NOMO-1 treated with dmso at 0.1 percent for 144 hours (cell line): Measurements from ENCODE around the gene AFF1.
"Not testable (repeated sequence)": the region's sequence is repeated elsewhere in the genome, so short reads cannot be mapped to it uniquely, and the experiment has no call there.

Source experiments
- DNase-seq: peaks from one replicate; lab custom pipeline; 2025; ENCODE audit not compliant: unreplicated experiment; lab: John Stamatoyannopoulos, UW

The AFF1 gene

DNA sequence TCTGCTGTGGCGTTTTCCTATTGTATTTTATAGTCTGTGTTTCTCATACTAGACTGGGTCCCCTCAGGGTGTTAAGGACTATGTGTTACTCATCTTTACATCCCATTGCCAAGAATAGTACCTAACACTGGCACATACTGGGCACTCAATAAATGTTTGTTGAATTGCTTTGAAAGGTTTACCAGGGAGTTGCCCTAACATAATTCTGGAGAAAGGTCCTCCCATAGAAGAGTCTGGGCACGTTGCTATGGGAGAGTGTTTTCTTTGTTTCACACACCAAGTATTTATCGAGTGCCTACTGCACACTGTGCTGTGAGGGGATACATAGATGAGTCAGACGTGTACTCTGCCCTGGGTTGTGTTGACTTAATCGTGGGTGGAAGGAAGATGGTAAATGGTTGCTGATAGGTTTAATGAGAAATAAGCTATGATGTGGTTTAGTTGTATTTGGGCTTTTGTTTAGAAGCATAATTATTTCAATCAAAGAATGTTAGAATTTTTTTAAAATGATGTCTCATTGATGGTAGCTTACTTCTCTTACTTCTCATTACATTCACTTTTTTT, 42.9 kb downstream of the AFF1 start:
- DNase-seq = no peak

- DNase-seq = no peak
Measured at GRCh38 chr4:86978709-86979108, 43.9 kb downstream of the AFF1 start.

- DNase-seq = no peak
Measured at GRCh38 chr4:86980230-86980629, 45.4 kb downstream of the AFF1 start.

GRCh38 chr4:86981789-86982188, 47.0 kb downstream of the AFF1 start:
- peak; percentile 47 for DNase-seq

- not testable (repeated sequence) for DNase-seq
Measured at GRCh38 chr4:86985852-86986251, 51.0 kb downstream of the AFF1 start.

DNA sequence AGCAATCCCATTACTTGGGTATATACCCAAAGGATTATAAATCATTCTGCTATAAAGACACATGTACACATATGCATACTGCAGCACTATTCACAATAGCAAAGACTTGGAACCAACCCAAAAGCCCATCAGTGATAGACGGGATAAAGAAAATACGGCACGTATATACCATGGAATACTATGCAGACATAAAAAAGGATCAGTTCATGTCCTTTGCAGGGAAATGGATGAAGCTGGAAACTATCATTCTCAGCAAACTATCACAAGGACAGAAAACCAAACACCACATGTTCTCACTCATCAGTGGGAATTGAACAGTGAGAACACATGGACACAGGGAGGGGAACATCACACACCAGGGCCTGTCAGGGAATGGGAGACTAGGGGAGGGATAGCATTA, 54.8 kb downstream of the AFF1 start:
- not testable (repeated sequence) for DNase-seq

DNA sequence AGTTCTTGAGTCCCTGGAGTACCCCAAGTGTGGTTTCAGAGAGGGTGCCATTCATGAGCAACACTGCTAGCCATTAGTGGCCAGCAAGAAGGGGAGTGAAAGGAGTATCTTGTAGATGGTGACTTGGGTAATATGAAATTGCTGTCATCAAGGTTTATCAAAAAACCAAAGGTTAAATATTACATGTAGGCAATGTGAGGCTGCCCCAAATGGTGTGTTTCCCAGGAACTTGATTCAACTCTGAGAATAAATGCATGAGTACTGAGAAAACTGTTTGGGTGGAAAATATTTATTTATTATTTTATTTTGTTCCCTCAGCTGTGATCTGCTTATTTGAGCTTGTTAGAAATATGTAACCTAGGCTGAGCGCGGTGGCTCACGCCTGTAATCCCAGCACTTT, 55.7 kb downstream of the AFF1 start:
- no peak for DNase-seq

DNA sequence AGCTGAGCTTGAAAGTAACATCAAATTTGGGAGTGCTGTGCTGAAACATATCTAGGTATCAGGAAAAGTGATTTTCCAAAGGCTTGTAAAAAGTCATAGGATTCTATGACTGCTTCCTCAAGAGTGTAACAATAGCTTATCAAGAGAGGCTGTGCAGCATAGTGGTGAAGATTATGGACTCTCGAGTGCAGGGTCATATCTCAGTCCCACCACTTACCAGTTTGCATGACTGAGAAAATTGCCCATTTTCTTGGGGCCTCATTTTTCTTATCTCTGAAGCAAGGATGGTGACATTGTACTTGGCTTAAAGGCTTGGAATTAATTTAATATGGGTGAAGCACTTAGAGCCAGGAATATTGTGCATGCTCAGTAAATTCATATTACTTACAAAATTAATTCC, 57.2 kb downstream of the AFF1 start:
- DNase-seq = no peak

- no peak for DNase-seq
Measured at GRCh38 chr4:86993909-86994681, 59.3 kb downstream of the AFF1 start.

GRCh38 chr4:86994686-86995085, 59.9 kb downstream of the AFF1 start:
- DNase-seq = no peak

GRCh38 chr4:86996510-86996909, 61.7 kb downstream of the AFF1 start:
- DNase-seq = not testable (repeated sequence)

- DNase-seq = no peak
Measured at GRCh38 chr4:86999136-86999643, 64.4 kb downstream of the AFF1 start.

DNA sequence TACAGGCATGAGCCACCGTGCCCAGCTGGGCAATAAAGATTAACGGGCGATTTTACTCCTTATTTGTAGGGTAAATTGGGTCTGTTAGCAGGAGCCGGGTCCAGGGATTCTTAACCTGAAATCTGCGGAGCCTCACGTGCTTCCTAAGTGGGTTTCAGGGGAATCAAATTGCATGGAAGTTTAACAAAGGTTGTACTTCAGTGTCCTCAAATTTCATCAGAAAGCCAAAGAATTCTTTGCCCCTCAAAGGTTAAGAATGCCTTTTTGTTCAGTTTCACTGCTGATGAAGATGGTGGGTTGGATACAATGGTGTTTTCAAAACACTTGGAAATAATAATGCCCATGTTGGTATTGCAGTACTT, 67.9 kb downstream of the AFF1 start:
- no peak for DNase-seq

- no peak for DNase-seq
Measured at GRCh38 chr4:87003266-87003665, 68.5 kb downstream of the AFF1 start.

GRCh38 chr4:87005369-87005689, 70.5 kb downstream of the AFF1 start:
- DNase-seq = no peak

GRCh38 chr4:87005690-87006425, 71.0 kb downstream of the AFF1 start:
- no peak for DNase-seq

DNA sequence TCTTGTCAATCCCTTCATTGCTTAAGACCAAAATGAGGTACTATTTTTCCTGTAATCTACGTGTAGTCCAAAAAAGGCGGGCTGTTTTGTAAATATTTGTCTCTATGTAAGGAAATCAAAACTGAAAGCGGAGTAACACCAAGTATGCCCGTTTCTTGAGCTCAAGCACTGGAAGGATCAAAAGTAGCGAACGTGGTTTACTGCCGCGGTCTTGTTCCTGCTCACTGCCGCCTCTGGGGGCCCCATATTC, 71.5 kb downstream of the AFF1 start:
- DNase-seq = no peak

DNA sequence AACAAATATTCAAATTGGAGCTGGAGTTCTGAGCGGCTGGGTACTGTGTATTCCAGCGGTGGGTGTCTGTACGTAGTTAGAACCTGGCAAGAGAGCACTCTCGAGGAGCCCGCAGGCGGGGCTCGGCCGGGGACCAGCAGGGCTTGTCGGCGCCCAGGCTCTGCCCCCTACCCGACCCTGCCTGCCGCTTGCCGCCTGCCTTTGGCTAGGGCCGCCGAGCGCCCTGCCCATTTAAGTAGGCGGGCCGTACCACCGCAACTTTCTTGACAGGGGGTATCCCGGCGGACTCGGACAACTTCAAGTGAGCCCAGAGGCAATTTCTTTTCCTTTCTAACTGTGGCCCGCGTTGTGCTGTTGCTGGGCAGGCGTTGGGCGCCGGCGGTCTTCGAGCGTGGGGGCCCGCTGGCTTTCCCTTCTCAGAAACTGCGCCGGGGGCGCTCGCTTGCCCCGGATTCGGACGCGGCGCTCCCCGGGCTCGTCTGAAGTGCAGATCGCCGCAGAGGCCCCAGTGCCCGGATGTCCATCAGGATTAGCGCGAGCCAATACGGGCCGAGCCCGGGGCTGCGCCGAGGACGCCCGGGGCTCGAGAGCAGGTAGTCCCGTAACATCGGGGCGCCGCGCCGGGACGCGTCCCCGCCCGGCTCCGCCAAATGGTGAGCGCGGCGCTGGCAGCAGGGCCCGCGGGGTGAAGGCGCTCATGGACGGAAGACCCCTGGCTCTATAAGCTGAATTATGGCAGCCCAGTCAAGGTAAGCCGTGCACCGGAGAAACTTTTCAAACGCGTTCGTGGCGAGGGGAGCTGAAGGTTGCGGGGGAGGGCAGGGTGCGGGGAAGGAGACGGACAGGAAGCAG, 72.1 kb downstream of the AFF1 start:
- DNase-seq = peak; percentile 95

- DNase-seq = no peak
Measured at GRCh38 chr4:87007528-87008446, 73.0 kb downstream of the AFF1 start.

- DNase-seq = peak; percentile 51
Measured at GRCh38 chr4:87009095-87009648, 74.4 kb downstream of the AFF1 start.
